Epithelial cell of esophagus (primary cell): ENCODE measurements around the gene SST.

Experiments used
- DNase-seq: peaks from one replicate; pipeline ENCODE4 v3.0.0; 2010; ENCODE audit warnings: low read depth
- H3K4me3 ChIP-seq: 2 replicates; pipeline ENCODE4 v1.5.1; 2011; ENCODE audit warnings: mild to moderate bottlenecking, low read length, control low read depth
- CTCF ChIP-seq: IDR thresholded peaks from 2 replicates; pipeline ENCODE4 v1.5.1; 2011; ENCODE audit warnings: low read depth, mild to moderate bottlenecking, low read length, control low read depth, inconsistent platforms; ENCODE audit not compliant: insufficient read depth; ENCODE audit errors: missing control alignments

The SST gene

GRCh38 chr3:187623285-187623814 is 46.8 kb downstream of the SST start:
- TF ChIP-seq CTCF = no peak
- no peak for DNase-seq
- H3K4me3 ChIP-seq = no peak overlapping the region

DNA sequence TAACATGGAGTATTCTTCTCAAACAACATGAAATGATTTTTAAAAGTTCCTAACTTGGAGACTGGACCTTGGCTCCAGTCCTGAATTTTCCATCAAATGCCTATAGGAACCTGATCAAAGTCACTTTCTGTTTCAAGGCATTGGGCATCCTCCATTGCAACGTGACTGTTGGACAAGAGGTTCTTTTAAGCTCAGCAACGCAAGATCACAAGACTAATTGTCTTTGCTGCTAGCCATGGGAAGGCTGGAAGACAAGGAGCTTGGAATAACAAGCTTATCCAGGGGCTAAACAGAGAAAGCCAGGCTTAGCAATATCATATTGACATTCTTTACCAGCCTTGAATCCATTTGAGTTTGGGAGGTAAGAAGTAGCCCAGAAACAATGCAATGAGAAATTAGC is 48.3 kb downstream of the SST start:
- H3K4me3 ChIP-seq = no peak overlapping the region
- TF ChIP-seq CTCF = no peak
- DNase-seq = no peak

- no peak for TF ChIP-seq CTCF
- H3K4me3 ChIP-seq = no peak overlapping the region
- peak; percentile 11 for DNase-seq
These were observed 50.7 kb downstream of the SST start for GRCh38 chr3:187619461-187619860.
